HG03521 (cell line): Measurements from ENCODE around the gene ZDHHC7.
"Not testable (repeated sequence)": the region's sequence is repeated elsewhere in the genome, so short reads cannot be mapped to it uniquely, and the experiment has no call there.

Experiments used
- ATAC-seq: cut with Tn5 transposase; IDR thresholded peaks from one replicate; pipeline ENCODE4 v1.9.1; 2021; ENCODE audit warnings: mild to moderate bottlenecking, moderate library complexity; ENCODE audit not compliant: unreplicated experiment

The ZDHHC7 gene

DNA sequence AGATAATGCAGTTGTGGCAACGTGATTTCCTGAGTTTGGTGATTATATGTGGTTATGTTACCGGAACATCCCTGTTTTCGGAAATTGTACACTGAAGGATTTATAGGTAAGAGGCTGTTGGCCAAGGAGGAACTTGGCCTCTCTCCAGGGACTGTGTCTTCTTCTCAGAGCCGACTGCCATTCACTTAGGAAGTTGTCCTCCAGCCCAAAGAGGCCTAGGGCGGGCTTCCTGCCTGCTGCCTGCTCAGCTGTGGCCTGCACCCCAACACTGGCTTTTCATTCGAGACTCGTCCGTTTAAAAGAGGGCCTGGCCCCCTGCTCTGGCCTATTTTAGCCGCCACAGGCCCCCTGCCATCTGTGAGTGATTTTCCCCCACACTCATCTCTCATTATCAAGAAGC, 64.3 kb downstream of the ZDHHC7 start:
- no peak for ATAC-seq

GRCh38 chr16:84943620-84944019, 67.7 kb downstream of the ZDHHC7 start:
- ATAC-seq, result no peak

- ATAC-seq, result no peak
Observed at GRCh38 chr16:84942786-84943185, 68.5 kb downstream of the ZDHHC7 start.

DNA sequence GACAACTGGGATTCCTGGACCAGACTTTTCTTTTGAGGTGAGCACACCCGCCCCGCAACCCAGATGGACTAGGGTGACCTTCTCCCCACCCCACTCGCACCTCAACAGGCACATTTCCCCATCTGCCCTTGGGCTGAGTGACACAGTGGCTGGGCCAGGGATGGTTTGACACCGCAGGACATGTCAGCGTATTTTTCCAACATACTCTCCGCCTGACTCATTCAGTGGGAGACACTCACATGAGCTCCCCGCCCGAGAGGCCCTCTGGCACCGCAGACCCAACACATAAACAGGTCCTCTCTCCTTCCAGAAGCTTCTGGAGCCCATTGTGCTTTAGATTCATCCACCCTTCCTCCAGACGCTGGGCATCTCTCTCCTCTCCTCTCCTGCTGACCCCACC, 69.4 kb downstream of the ZDHHC7 start:
- ATAC-seq, result no peak

GRCh38 chr16:84940670-84941551, 70.4 kb downstream of the ZDHHC7 start:
- ATAC-seq, result no peak

DNA sequence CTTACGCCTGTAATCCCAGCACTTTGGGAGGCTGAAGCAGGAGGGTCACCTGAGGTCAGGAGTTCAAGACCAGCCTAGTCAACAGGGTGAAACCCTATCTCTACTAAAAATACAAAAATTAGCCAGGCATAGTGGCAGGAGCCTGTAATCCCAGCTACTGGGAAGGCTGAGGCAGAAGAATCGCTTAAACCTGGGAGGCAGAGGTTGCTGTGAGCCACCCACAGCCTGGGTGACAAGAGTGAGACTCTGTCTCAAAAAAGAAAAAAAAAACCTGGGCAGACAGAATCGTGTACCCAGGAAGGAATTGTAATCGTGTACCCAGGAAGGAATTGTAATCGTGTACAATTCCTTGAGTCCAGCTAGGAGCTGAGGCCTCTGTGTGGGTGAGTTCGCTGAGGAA, 72.7 kb downstream of the ZDHHC7 start:
- not testable (repeated sequence) for ATAC-seq

- ATAC-seq, result no peak
Observed at GRCh38 chr16:84937196-84938005, 73.9 kb downstream of the ZDHHC7 start.

DNA sequence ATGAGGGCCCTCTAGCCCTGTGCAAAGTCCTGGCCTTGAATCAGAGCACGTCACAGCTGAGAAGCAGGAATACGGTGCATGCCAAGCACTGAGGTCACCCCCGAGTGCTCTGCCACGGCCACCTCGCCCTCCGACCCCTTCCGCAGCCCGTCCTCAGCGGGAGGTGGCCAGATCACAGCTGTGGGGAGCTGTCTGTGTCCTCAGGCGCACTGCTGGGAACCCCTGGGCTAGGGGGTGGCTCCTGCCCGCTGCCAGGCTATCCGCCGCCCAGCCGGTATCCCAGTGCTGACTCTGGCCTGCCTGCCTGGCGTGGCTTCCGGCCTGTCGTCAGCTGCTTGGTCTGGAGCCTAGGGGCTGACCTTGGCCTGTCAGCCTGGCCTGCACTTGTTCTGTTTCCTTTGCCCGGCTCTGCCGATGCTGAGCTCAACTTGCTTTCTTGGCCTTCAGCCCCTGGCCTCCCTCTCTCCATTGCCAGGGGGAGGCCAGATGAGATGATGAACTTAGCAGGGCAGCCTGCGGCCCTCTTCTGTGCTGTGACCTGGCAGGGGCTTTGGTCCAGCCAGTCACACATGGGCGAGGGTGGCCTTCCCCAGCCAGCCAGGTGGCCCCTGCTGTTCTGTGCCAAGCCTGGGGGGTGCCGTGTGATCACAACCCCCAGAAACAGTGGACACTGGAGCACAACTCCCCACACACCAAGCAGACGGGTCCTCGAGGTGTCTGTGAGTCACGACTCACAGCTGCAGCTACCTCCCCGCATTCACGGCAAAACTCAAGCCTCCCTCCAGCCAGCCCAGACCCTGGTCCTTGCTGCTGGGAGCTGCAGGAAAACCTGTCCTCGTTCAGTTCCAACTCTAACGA, 77.3 kb downstream of the ZDHHC7 start:
- no peak for ATAC-seq

GRCh38 chr16:84932681-84933080, 78.7 kb downstream of the ZDHHC7 start:
- no peak for ATAC-seq

- no peak for ATAC-seq
Observed at GRCh38 chr16:84931506-84931905, 79.8 kb downstream of the ZDHHC7 start.

DNA sequence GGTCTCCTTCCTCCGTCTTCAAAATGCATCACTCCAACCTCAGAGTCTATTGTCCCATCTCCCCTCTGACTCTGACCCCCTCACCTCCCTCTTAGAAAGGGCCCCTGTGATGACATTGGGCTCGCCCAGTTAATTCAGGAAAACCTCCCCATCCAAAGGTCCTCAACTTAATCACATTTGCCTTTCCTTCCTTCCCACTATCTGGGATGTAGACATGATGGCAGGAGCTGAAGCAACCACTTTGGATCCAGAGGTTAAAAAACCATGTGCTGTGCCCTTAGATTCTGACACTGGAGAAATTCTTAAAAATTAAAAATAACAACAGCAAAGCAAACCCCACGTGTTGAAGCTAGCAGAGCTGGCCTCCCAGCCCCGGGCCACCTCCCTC, 80.2 kb downstream of the ZDHHC7 start:
- ATAC-seq, result no peak

DNA sequence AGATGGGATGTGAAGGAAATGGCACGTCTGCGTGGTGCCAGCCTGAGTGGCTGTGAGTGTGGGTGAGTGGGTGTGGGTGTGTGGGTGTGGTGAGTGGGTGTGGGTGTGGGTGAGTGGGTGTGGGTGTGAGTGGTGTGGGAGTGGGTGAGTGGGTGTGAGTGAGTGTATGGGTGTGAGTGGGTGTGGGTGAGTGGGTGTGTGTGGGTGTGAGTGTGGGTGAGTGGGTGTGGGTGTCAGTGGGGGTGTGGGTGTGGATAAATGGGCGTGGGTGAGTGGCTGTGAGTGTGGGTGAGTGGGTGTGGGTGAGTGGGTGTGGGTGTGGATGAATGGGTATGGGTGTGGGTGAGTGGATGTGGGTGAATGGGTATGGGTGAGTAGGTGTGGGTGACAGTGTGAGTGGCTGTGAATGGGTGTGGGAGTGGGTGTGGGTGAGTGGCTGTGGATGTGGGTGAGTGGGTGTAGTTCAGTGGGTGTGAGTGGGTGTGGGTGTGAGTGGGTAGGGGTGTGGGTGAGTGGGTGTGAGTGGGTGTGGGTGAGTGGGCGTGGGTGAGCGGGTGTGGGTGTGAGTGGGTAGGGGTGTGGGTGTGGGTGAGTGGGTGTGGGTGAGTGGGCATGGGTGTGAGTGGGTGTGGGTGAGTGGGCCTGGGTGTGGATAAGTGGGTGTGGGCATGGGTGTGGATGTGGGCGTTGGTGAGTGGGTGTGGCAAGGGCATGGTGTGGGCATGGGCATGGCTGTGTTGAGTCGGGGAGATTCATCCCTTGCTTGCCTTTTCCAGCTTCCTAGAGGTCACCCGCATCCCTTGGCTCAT, 80.8 kb downstream of the ZDHHC7 start:
- no peak for ATAC-seq

GRCh38 chr16:84929421-84930297, 81.7 kb downstream of the ZDHHC7 start:
- ATAC-seq, result no peak

- ATAC-seq, result no peak
Observed at GRCh38 chr16:84928679-84929420, 82.5 kb downstream of the ZDHHC7 start.

- ATAC-seq, result no peak
Observed at GRCh38 chr16:84927621-84928591, 83.4 kb downstream of the ZDHHC7 start.

DNA sequence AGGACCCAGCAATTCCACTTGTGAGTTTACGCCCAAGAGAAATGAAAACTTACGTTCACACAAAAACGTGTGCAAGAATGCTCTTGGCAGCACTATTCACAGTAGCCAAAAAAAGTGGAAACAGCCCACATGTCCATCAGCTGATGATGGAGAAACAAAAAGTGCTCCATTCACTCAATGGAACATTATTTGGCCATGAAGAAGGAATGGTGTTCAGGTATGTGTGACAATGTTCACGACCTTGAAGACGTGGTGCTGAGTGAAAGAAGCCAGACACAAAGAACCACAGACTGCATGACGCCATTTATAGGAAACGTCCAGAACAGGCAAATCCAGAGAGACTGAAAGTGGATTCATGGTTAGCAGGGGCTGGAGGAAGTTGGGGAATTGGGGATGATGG, 84.9 kb downstream of the ZDHHC7 start:
- ATAC-seq, result no peak

DNA sequence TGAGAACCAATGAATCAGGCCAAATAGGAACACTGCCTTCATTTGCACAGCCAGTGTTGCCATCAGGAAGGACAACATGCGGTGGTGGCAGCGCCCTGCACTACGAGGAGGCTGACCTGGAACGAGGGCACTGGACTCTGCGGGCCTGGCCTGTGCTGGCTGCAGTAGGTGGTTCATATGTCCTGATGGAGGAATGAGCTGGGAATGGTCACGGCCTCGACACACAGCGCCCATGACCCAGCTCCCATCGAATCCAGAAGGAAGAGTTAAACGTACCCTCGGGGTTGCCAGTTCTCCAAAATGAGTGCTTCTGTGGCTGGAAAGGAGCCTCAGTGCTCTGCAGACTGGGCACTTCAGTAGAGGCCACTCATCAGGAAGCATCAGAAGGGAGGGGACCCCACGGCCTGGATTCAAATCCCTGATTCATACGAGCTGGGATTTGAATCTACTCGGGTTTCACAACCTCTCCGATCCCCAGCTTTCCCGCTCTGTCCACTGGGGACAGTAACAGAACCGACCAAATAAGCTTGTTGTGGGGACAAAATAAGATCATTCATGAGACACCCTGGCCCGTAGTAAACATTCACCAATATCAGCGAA, 85.5 kb downstream of the ZDHHC7 start:
- ATAC-seq, result no peak
